GM19351 (cell line): ENCODE results near the gene MYLIP.

Experiments used
- ATAC-seq: cut with Tn5 transposase; IDR thresholded peaks from one replicate; pipeline ENCODE4 v1.9.1; 2021; ENCODE audit warnings: mild to moderate bottlenecking, moderate library complexity; ENCODE audit not compliant: unreplicated experiment

Gene MYLIP

DNA sequence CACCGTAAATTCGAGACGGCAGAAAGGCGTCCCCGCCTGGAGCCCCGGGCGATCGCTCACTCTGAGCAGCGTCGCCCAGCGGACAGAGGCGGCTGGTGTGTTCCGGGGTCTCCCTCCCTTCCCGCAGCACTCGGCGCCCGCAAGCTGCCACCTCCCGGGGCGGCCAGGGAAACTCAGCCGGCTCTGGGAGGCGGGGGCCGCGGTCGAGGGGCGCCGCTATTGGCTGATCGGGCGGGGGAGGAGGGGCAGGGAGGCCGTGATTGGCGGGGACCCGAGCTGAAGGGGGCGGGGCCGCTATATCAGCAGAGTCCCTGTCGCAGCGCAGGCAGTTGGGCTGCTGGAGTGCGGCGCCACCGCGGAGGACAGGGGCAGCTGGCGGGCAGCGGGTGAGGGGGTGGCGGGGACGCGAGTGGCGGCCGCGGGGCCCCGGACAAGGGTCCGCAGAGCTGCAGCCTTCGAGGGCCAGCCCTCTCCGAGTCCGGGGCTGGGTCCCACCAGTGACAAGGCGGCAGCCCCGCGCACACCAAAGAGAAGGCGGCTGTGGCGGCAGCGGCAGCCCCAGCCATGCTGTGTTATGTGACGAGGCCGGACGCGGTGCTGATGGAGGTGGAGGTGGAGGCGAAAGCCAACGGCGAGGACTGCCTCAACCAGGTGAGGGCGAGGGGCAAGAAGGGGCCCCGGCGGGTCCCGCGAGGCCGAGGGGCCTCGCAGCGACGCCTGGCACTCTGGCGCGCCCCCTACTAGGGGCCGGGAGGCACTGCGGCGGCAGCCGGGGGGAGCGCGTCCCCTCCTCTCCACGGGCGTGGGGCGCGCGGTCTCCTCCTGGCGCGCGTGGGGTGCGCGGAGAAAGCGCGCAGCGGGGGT lies at the start of gene MYLIP:
MYLIP (plus strand) TSS at position 328 of the 864 bp plus-strand sequence; CDS start at position 565, 237 bp downstream.
- ATAC-seq: peak; percentile 73

DNA sequence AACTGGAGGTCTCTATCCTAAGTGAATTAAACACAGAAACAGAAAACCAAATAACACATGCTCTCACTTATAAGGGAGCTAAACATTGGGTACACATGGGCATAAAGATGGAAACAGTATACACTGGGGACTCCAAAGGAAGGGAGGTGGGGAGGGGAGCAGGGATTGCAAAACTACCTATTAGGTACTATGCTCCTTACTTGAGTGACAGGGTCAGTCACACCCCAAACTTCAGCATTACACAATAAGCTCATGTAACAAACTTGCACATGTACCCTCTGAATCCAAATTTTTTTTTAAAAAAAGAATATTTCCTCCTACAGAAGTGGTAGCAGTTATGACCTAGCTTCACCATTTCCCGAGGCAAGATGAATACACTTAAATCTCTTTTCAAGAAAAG lies 49.5 kb upstream of the MYLIP start:
- no peak for ATAC-seq

DNA sequence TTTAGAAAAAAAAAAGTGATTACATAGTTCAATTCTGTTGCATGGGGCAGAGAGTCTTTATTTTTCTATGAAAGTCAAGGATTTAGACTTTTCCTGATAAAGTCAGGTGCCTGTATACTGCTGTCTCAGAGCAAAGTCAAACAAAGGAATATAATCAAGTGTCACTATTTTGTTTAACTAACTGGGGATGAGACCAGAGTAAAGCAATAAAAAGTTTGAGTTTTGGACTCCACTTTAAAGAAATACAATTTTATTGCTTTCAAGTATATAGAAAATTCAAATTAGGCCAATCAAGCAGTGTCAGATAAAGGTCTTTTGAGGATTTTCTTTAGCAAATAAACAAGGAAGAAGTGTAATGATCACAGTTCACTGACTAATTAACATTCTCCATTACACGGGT lies 48.7 kb upstream of the MYLIP start:
- ATAC-seq: no peak

DNA sequence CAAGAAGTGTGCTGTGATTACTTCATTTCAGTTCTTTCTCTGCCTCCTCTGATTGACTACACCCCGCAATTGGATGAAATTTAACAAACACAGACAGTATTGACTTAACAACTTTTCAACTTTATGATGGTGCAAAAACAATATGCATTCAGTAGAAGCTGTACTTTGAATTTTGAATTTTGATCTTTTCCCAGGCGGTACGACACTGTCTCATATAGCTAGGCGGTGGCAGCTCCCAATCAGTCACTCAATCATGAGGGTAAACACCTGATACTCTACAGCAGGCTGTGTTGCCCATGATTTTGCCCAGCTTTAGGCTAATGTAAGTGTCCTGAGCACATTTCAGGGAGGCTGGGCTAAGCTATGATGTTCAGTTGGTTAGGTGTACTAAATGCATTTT lies 47.6 kb upstream of the MYLIP start:
- no peak for ATAC-seq

DNA sequence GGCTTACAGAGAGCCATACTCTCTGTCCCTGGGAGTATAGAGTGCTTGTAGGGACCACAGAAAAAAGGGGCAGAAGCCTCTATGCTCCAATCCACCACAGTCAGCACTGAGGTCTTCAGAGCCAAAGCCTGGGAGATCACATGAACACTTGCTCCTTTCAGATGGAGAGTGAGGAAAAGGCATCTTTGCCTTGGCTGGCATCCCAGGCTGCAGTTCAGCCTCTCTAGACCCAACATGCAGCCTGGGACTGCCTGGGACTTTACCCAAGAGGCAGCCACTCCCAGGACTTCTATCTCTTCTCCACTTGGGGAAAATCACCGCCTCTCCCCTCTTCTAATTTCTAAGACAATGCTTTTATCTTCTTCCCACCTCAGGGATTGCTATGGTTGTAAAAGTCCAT lies 46.5 kb upstream of the MYLIP start:
- ATAC-seq: no peak

DNA sequence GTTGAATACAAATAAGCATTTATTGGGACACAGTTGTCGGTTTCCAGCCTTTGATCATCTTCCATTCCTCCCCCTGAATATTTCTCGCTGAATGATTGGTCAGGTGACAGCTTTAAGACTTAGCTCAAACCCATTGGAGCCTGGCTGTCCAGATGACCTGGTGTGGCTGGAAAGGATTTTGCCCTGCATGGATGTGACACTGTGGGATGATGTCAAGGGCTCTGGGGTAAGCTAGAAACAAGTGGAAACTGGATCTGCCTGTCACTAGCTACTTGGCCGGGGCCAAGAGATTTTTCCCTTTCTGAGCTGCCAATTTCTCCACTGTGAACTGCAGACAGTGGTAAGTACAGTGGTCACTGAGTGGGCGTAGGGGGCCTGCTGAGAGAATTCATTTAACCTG lies 41.9 kb upstream of the MYLIP start:
- no peak for ATAC-seq

DNA sequence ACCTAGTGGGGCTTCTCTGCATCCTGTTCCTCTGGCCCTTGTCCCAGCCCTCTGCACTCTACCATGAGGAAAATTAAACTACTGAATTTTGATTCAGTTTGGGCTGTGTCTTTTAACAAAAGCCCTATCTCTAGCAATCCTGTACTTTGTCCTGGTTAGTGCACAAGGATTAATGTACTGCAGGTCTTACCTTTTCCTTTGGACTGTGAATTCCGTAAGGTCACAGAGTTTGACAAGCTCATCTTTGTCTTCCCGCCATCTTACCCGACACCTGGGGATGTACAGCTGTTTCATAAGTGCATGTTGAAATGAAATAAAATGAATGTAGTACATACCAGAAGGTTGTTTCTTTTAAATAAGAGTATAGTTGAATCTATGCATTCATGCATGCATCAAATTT lies 41.5 kb upstream of the MYLIP start:
- ATAC-seq: no peak

DNA sequence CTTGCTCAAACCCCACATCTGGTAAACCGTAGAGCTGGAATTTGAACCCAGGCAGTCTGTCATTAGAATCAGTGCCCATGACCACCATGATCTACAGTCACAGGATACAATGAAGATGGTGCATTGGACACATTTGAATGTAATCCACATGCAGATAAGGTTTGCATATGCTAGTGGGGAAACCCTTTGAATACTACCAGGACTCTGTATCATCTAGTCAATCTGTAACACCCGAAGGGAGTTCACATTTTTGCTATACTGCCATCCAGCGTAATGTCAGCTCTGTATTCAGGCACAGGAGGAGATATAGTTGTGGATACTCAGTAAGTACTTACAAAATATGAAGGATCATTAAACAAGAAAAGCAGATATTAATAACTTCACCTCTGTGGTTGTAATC lies 40.5 kb upstream of the MYLIP start:
- ATAC-seq: no peak

DNA sequence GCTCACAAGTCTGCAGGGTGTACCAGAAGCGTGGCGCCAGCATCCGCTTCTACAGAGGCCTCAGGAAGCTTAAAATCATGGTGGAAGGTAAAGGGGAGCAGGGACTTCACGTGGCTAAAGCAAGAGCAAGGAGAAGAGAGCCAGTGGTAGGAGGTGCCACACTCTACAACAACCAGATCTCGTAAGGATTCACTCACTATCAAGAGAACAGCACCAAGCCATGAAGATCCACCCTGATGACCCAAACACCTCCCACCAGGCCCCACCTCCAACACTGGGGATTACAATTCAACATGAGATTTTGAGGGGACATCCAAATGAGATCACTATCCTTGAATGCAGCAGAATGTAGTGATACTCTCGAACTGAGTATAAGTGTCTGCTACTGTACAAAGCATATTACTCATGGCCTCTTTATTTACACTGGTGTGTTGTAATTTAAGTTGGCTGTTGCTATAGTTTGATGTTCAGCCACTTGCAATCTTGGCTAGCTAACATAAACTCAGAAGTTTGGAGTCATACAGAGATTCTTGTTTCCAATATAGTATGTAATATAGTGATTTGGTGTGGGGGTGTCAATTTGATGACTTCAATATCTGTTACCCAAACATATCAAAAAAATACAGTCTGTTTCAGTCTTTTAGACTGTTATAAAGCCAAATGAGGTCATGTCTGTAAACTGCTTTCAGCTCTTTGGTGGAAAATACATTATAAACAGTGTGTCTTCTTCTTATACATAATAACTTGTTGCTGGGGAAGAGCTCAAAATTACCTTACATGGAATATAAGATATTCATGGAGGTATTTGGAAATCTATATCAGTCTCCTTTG lies 39.4 kb upstream of the MYLIP start:
- no peak for ATAC-seq

DNA sequence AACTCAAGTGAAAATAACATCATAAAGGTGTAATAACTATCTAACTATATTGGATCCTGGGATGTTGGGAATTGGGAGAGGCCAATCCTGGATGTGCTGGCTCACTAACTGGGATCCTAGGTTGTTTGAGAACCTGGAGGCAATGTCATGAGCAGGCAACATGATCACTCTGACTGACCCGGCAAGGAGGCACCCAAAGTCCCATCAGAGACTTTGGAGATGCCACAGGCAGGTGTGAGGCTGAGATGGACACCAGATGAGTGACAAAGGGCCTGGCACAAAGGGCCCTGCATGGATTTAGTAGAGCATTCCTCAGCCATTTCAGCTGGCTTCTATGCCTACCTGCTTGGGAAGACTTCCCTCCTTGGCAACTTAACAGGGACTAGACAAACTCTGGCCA lies 38.4 kb upstream of the MYLIP start:
- no peak for ATAC-seq

DNA sequence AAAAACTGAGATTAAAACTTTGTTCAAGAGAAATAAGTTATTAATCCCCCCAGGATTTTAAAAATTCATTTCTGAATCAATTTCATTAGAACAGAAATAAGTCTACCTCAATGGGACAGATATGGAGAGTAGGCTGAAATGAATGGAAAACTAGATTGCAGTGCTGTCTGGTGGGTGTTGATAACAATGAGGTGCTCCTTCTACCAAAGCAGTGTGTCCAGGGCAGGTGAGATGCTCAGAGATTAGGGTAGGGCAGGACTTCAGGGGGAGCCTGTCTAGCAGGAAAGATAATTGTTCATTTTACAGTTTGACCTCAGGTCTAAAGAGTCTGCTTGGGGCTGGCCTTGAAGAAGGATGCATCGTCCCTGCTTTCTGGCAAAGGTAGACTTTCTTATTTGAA lies 38.0 kb upstream of the MYLIP start:
- ATAC-seq: no peak

DNA sequence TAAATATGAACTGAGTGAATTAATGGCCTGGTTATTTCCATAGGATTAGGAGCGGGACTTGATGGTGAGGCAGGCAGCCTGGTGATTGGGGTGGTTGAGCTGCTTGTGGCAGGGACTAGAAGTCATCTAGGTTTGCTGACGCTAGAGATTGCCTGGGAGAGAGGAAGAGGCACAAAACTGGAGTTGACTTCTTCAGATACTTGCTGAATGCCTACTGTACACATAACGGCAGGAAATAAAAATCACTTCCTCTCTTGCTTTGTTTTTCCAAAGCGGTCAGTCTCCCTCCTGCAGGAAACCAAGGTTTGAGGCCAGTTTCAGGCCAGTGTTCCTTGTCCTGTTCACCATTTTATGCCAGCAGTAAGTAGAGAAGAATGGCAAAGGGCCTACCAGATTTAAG lies 36.7 kb upstream of the MYLIP start:
- no peak for ATAC-seq

DNA sequence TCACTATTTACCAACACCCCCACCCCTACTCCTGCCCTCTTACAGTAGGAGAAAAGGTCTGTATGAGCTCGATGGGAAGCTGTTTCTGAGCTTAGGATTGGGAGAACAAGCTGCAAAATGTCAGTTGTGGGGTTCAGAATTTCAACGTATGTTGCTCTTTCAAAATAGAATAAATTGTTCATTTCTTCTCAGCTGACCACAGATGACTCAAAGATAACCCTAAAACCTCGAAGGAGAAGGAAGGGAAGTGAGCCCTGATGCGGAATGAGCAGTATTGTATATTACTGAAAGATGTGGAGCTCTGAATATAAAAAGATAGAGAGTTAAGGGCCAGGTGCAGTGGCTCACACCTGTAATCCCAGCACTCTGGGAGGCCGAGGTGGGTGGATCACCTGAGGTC lies 35.9 kb upstream of the MYLIP start:
- peak; percentile 71 for ATAC-seq

DNA sequence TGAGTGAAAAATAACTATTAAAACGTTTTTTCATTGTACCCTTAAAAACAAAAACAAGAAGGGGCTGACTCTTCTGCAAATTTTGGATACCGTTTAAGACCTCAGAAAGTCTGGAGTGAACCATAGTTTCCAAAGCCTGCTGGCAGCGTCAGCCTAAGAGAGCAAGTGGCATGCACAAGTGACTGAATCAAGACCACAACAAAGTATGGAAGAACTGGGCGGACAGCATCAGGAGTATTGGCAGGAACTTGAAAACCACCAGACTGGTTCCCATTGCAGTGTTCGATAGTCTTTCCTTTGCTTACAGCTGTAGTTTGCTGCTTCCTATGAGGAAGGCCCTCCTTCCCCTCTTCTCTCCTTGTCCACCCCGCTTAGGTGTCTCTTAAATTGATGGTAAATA lies 33.7 kb upstream of the MYLIP start:
- no peak for ATAC-seq

DNA sequence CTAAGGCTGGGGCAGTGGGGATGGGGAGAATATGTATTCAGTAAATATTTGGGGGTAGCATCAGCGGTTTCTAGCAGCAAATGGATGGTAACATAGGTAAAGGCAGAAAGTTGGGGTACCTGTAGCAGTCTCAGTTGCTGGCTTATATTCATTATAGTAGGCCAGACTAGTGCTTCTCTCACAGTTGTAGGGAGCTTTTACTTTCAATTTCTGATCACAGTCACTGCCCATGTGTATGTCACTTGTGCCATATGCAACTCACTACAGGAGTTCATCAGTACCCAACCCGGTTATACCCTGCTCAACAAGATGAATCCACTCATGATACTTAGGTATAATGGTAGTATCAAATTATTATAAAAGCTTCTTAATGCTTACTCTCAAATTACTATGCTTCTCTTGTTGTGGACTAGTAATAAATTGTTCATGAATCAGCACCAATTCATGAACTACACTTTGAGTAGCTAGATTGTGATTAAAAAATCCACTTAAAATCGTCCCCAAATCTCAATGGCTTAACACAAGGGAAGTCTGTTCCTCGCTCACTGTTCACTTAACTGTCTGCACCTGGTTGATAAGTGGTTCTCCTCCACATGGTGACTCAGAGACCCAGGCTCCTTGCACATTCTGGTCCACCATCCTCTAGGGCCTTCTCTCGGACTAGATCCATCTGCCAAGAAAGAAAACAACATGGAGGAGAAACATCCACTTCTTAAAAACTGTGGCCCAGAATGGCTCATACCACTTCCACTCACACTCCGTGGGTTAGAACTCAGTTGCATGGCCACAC lies 31.3 kb upstream of the MYLIP start:
- peak; percentile 83 for ATAC-seq

DNA sequence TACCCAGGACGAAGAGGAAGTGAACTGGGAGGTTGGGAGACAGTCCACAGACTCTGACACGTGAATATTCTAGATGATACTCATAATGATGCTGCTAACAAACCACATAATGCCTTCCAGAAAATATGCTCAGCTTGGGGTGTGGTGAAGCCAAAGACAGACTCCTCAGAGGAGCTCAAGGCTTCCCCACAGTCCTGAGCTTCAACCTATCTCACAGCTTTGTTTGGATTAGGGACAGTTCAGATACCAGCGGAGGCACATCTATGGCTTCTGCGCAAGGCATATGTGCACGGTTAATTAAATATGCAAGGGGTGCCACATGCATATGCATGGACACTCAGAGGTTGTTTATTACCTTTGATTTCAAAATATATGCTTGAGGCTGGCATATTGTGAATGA lies 30.7 kb upstream of the MYLIP start:
- ATAC-seq: no peak

DNA sequence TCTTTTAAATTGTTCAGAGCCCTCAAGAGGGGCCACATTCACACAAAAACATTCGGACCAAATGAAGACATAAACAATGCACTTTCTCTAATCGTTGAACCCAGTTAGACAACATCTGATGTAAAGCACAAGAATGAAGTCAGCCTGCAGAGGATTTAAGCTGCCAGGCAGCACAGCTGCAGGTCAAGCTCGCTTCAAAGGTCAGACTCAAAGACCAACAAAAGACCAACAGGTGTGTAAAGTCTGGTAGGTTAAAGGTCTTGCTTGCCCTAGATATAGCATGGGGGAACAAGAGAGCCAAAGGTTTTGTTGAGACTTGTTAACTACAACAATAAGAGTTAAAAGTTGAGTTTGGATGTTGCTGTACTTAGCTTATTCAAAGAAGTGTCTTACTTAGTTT lies 26.7 kb upstream of the MYLIP start:
- ATAC-seq: no peak

DNA sequence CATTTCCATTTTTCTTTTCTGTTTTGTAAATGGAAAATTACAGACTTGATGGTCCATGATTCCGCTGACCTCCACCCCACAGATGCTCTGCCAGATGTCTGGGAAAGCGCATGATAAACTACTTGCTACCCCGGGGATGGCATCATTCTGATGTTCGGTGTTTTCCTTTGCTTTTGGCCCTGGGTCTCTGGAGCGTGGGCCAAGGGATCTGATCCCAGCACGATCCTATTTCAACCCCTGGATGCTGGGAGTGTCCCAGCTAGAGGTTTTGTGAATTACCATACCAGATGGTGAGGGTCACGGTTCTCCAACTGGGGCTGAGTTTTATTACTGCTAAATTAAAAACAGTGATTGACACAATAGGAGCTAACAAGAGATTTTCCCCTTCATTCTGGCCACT lies 25.2 kb upstream of the MYLIP start:
- ATAC-seq: no peak

DNA sequence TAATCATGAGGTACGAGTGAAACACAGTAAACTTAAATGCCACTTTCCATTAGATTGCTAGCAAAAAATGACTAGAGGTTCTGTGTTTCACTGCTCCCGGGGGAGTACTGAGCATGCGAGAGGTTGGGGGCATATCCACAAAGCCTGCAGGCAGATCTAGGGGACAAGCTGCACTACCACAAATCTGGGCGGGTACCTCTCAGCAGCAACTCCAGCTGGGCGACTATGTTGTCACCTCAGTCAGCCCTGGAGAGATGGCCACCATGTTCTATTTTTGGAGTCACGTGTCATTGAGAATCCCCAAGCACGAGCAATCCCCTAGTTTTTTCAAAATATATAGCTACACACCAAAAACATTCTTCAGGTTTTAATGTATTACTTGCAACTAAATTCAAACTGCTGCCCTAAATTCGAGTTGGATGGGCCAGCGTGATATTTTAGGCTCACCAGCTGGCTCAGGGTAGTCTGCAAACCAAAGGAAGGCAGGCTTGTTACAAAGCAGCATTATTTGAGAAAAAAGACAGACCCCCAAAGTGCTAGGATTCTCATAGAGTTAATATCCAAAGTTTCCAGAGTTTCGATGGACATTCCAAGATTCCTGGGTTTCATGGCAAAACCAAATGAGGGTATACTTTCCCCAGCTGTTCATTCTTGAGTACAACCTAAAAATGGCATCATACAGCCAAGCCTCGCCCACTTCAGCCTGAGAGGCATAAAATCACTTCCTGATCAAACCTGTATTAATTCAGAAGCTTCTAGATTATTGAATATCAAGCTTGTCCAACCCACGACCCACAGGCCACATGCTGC lies 24.1 kb upstream of the MYLIP start:
- ATAC-seq: no peak

DNA sequence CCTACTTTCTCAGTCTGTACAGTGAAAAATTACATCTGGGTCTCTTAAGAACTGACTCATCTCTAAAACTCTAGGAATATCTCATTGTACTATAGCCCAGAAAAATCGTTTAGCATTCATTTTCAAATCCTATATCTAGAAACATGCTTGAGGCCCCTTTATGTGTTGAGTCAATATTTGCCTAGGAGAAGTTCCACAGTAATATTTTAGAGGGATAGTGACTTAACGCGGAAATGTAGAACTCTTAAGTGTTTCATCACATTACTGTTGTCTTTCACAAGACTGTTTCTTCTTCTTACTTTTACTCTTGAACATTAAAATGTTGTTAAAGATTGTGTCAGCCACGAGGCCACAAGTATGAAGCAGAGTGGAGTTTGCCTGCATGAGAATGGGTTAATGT lies 23.0 kb upstream of the MYLIP start:
- no peak for ATAC-seq
